AG04449 (cell line): ENCODE data around the gene PSD2.

Source experiments
- CTCF ChIA-PET: fragments of 350-600 bp; formaldehyde crosslinking; extraction: SDS; loops from one replicate; lab custom pipeline; 2021; ENCODE audit warnings: antibody characterized with exemption; lab: Yijun Ruan, JAX
- POLR2A ChIA-PET: fragments of 400-600, 350-600 bp; formaldehyde crosslinking; extraction: SDS; loops from one replicate; lab custom pipeline; 2020; ENCODE audit warnings: antibody characterized with exemption, inconsistent platforms; lab: Yijun Ruan, JAX
- DNase-seq: peaks from one replicate; pipeline ENCODE4 v3.0.0-alpha.2; 2010; ENCODE audit warnings: low read depth, low spot score
- H3K4me3 ChIP-seq: 2 replicates; pipeline ENCODE4 v1.5.1; 2011; ENCODE audit warnings: low read depth, mild to moderate bottlenecking, control low read depth, low read length
- TF ChIP-seq, protein P1 (sequence below): IDR thresholded peaks from one replicate; pipeline ENCODE4 v1.5.1; 2011; ENCODE audit warnings: mild to moderate bottlenecking, moderate library complexity, low read length, control low read depth, inconsistent platforms; ENCODE audit not compliant: insufficient read depth; ENCODE audit errors: missing control alignments

PSD2 gene

DNA sequence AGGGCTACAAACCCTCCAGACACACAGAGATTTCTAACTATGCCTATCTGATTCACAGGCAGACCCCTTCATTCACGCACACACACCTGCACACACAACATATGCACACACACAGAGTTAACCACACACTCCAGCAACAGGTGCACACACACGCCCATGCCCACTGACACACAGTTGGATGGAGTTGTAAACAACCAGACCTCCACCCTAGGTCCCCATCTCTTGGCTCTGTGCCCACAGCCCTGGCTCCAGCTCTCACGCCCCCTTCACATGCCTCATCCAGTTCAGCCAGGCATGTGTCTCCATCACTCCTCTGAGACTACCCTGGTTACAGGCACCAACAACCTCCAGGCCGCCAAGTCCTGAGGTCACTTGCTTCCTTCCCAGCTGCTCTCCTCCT, 61.1 kb downstream of the PSD2 start:
- POLR2A ChIA-PET, result no interaction called here
- TF ChIP-seq, protein P1, sequence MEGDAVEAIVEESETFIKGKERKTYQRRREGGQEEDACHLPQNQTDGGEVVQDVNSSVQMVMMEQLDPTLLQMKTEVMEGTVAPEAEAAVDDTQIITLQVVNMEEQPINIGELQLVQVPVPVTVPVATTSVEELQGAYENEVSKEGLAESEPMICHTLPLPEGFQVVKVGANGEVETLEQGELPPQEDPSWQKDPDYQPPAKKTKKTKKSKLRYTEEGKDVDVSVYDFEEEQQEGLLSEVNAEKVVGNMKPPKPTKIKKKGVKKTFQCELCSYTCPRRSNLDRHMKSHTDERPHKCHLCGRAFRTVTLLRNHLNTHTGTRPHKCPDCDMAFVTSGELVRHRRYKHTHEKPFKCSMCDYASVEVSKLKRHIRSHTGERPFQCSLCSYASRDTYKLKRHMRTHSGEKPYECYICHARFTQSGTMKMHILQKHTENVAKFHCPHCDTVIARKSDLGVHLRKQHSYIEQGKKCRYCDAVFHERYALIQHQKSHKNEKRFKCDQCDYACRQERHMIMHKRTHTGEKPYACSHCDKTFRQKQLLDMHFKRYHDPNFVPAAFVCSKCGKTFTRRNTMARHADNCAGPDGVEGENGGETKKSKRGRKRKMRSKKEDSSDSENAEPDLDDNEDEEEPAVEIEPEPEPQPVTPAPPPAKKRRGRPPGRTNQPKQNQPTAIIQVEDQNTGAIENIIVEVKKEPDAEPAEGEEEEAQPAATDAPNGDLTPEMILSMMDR, result no peak
- CTCF ChIA-PET, result interaction anchor here (2.5 to 2.7 kb wide), 2 partner anchors 9 to 69 kb away, joined by 8 to 13 read pairs; no protein-coding TSS in a partner anchor
- H3K4me3 ChIP-seq, result no peak overlapping the region
- no peak for DNase-seq

DNA sequence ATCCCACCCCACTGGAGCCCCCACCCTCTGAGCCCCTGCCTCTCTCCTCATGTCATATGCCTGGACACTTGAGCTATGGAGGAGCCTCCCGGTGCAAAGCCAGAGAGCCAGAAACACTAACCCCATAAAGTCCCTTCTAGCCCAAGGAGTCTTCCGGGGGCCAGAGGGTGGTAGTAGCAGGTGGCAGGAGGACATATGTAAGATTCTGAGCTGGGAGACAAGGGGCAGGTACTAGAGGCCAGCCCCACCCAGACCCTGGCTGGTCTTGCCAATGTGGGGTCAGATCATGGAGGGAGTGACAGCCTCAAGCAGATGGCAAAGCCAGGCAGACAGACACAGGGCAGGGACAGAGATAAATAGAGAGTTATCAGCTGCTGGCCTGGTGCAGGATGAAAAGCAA, 63.4 kb downstream of the PSD2 start:
- POLR2A ChIA-PET, result no interaction called here
- TF ChIP-seq, protein P1, result no peak
- no peak for DNase-seq
- CTCF ChIA-PET, result interaction anchor here (0.7 to 9.6 kb wide), 5 partner anchors 10 to 110 kb away, joined by 3 to 144 read pairs (median 3); no protein-coding TSS in a partner anchor
- no peak overlapping the region for H3K4me3 ChIP-seq

DNA sequence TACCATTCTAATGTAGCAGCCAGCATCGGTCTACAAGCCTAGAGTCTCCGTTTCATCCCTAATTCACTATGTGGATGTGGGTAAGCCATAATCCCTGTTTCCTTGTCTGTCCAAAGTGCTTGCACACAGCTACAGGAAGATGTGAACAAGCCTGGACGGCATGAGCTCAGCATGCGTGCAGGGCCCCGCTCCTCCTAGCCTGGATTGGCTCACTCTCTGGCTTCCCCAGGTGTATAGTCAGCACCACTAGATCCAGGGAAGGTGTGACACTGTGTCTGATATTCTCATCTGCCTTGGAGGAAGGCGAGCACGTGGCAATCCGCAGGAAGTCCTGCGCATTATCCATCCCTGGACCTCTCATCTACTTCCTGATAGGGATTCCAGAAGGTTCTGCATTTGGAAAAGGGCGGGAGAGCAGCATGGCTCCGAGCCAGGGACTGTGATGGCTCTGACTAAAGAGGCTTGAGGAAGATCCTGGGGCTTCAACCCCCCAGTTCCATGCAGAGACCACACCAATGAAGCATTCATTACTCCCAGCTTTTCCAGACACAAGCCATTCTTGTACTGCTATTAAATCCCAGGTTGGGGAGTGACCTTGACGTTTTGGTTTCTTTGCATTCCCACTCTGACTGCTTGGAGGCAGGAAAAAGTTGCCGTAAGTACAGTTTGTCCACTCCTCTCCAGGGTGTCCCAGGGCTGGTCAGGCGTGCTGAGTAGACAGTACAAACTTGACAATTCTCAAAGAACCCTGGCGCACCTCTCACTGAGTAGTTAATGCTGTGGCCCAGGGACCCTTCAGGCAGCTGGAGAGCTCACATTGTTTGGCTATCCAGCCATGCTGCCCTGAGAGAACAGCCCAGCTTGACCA, 65.6 kb downstream of the PSD2 start:
- DNase-seq, result no peak
- CTCF ChIA-PET, result interaction anchor here (0.6 to 9.6 kb wide), 9 partner anchors 11 to 225 kb away, joined by 3 to 144 read pairs (median 6); no protein-coding TSS in a partner anchor
- POLR2A ChIA-PET, result no interaction called here

DNA sequence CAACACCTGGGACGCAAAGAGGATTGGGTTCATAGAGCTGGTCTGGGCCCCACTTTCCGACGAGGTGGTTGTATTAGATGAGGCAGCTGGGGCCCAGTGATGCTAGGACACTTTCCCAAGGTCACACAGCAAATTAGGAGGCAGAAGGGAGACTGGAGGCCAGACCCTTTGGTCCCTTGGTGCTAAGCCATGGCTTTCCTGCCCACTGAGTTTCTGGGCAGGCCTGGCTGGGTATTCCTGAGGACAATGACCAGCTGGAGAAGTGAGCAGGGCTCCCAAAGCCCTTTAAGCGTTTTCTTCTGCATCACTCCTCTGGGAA, 66.2 kb downstream of the PSD2 start:
- TF ChIP-seq, protein P1, result no peak
- ChIA-PET CTCF (interaction anchor here (1.2 to 9.6 kb wide), 9 partner anchors 11 to 226 kb away, joined by 4 to 144 read pairs (median 12); no protein-coding TSS in a partner anchor), POLR2A (no interaction called here)
- DNase-seq, result no peak
- H3K4me3 ChIP-seq, result no peak overlapping the region

More for the DNA sequence above, 65.6 kb downstream of the PSD2 start:
- no peak overlapping the region for H3K4me3 ChIP-seq
- TF ChIP-seq, protein P1, result no peak

DNA sequence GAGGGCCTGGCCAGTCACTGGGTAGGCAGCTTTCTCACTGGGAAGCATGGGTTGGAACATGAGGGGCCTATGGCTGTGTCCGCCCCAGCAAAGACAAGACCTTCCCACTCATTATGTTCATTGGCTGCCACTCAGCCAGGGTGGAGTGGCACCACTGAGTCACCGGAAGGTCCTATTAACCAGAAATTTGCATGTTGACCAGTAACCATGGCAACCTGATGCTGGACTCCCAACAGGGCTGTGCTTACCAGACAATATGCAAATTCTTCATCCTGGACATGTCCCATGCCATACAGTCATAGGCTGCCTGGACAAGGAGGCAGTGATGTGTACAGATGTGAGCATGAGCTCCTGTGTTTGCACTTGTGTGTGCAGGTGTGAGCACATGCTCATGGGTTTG, 66.7 kb downstream of the PSD2 start:
- TF ChIP-seq, protein P1, result no peak
- ChIA-PET POLR2A (no interaction called here), CTCF (interaction anchor here (1.1 to 9.6 kb wide), 13 partner anchors 10 to 227 kb away, joined by 3 to 144 read pairs (median 8); no protein-coding TSS in a partner anchor)
- no peak overlapping the region for H3K4me3 ChIP-seq
- no peak for DNase-seq

DNA sequence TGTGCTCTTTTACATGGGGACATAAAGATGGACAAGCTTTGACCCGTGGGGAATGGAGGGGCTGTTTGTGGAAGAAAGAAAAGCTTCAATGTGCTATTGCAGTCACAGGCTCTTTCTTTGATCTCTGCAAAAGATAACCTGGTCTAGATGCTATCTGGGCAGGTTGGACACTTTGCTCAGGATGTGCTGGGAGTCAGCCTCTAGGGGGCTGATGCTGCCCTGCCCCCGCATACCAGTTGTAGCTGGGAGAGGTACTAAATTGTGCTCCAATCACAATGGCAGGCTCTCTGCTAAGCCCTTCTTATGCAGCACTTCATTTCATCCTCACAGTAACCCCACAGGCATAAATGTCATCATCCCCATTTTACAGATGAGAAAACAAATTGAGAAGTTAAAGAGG, 67.2 kb downstream of the PSD2 start:
- ChIA-PET POLR2A (no interaction called here), CTCF (interaction anchor here (0.8 to 9.6 kb wide), 19 partner anchors 8 to 227 kb away, joined by 3 to 144 read pairs (median 6); no protein-coding TSS in a partner anchor)
- TF ChIP-seq, protein P1, result peak; percentile 8
- DNase-seq, result no peak
- H3K4me3 ChIP-seq, result no peak overlapping the region
